GM19328 (cell line): ENCODE results near the gene TRAK1.

Source experiments
- ATAC-seq: cut with Tn5 transposase; IDR thresholded peaks from one replicate; pipeline ENCODE4 v1.9.1; 2021; ENCODE audit warnings: mild to moderate bottlenecking, moderate library complexity; ENCODE audit not compliant: unreplicated experiment

The TRAK1 gene

GRCh38 chr3:42122261-42123011 is 31.3 kb downstream of the TRAK1 start:
- no peak for ATAC-seq

DNA sequence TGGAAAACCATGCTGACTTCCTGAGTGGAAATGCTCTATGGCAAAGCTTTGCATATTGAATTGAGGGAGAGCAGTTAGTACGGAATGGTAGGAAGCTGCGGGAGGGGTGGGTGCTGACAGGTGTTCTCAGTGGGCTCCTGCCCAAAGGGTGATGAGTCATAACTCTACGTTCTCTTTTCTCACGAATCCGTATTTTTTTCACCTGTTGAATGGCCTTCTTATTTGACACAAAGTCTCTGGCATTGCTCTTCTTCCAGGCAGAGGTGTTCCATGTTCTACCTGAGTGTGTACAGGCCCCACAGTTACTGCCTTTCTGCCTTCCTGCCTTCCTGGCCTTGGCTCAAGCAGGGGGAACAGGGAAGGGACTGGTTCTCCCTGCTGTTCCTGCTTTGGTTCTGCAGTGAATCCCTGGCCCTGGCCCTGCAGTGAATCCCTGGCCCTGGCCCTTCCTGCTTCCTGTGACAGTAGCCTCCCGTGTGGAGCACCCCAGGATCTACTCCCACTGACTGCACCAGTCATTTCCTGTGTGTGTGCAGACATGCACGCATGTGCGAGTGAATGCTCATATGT is 31.9 kb downstream of the TRAK1 start:
- ATAC-seq, result no peak

GRCh38 chr3:42123824-42124658 is 32.9 kb downstream of the TRAK1 start:
- ATAC-seq, result no peak

DNA sequence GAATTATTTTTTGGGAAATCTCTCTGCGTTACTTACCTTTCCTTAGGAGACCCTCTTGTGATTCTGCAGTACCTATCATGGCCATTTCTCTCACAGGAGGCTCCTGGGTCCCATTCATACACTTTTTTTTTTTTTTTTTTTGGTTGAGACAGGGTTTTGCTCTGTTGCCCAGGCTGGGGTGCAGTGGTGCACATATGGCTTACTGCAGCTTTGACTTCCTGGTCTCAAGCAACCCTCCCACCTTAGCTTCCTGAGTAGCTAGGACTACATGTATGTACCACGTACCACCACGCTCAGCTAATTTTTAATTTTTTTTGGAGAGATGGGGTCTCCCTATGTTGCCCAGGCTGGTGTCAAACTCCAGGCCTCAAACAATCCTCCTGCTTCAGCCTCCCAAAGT is 36.1 kb downstream of the TRAK1 start:
- ATAC-seq, result no peak

DNA sequence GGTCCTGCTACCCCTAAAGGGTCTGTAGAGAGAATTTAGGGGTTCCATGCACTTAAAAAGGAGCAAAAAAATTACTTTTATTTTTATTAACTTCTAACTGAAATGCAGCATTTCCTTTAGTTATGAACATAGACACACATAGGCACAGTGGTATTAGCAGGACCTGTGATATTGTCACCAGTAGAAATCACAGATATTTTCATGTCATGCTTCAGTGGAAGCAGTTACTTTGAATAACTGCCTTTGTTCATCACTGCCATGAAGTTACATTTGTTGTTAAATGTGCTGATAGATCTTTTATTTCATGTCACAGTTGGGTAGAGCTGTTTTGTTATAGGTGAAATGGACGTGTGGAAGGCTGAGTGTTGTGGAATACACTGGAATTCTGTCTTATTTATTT is 37.4 kb downstream of the TRAK1 start:
- no peak for ATAC-seq

GRCh38 chr3:42129014-42129953 is 38.1 kb downstream of the TRAK1 start:
- ATAC-seq, result no peak

GRCh38 chr3:42130007-42130328 is 38.8 kb downstream of the TRAK1 start:
- ATAC-seq, result no peak

- no peak for ATAC-seq
Observed at GRCh38 chr3:42130329-42131070, 39.3 kb downstream of the TRAK1 start.

- no peak for ATAC-seq
Observed at GRCh38 chr3:42133500-42134298, 42.5 kb downstream of the TRAK1 start.

DNA sequence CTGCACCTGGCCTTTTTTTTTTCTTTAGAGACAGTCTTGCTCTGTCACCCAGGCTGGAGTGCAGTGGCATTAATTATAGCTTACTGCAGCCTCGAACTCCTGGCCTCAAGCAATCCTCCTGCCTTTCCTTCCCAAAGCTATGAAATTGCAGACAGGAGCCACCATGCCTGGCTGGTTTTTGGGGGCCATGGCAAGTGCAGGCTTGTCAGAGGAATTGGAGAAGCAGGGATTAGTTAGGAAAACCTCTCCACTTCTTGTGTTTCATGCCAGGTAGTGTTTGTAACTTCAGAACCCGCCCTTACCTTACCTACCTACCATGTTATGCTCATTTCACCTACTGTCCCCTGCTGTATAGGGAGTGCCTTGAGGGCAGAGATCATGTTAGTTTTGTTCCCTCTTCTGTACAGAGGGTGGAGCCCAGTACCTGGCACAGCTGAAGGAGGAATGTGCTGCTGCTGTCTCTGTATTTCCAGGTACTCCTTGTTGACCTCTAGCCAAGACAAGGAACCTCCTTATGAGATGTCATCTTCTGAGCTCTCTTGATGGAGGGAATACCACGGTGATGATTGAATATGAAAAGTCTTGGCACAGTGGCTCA is 43.8 kb downstream of the TRAK1 start:
- ATAC-seq, result no peak

DNA sequence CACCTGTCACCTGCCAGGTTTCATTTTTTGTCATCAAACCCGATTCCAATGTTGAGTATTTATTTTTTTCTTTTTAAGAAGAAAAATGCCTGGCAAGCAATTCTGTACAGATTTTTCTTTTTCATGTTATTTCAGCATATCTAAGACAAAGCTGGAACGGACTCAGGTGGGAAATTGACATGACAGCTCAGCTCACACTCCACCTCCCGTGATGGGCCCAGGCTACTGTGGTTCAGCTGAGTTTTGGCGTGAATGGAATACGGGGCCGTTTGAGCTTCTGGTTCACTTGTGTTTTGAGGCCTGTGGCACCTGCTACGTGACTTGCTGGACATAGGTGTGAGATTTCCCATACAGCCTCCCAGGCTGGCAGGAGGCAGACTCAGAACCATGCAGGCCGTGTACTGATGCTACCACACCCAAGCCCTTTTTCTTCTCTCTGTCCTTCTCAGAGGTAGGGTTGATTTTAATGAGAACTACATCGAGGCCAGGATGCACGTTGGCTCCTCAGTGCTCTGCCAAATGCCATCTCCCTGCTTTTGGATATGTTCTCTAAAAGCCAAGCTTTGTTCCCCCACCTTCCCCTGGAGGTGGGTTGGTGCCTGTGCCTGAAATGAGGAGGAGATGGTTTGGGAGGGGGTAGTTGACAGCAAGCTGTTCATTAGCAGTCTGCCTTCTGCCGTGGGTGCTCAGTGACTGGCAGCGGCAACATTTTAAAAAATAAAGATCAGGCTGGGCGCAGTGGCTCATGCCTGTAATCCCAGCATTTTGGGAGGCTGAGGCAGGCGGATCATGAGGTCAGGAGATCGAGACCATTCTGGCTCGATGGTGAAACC is 48.7 kb downstream of the TRAK1 start:
- ATAC-seq, result no peak

- ATAC-seq, result no peak
Observed at GRCh38 chr3:42140665-42141203, 49.6 kb downstream of the TRAK1 start.

DNA sequence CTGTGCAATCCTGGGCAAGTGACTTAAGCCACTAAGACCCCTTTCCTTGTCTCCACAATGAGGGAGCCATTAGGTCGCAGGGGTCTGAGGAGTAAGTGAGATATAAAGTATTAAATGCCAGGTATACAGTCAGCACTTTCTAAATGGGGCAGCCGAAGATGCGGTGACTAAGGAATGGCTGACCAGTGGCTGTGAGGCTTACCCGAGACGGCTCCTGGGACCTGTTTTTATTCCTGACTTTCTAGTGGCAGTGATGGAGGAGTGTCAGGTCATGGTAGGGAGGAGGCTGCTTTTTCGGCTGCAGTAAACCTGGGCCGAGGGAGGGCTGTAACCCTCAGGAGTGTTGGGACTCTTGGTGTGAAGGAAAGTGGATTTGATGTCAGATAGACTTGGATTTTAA is 52.3 kb downstream of the TRAK1 start:
- ATAC-seq, result no peak

- ATAC-seq, result no peak
Observed at GRCh38 chr3:42144209-42144608, 53.1 kb downstream of the TRAK1 start.

- ATAC-seq, result no peak
Observed at GRCh38 chr3:42148086-42148848, 57.1 kb downstream of the TRAK1 start.

- ATAC-seq, result no peak
Observed at GRCh38 chr3:42148982-42149432, 57.9 kb downstream of the TRAK1 start.

GRCh38 chr3:42149532-42149931 is 58.4 kb downstream of the TRAK1 start:
- no peak for ATAC-seq
